Activated T-cell treated with anti-CD3 and anti-CD28 coated beads, Interleukin-2, amount 50 U/mL, for 24 hours (primary cell): ENCODE measurements around the gene CLK2.
A peak's percentile ranks its signal among the peaks of the same experiment; 100 is the strongest.
"Not testable (repeated sequence)": the region's sequence is repeated elsewhere in the genome, so short reads cannot be mapped to it uniquely, and the experiment has no call there.

ENCODE experiments used
- DNase-seq: peaks from one replicate; pipeline ENCODE4 v3.0.0-alpha.2; 2020
- H3K27ac Mint-ChIP-seq: 2 replicates; pipeline ENCODE4 v1.8.0; 2020; ENCODE audit warnings: mild to moderate bottlenecking, mixed read lengths
- H3K27me3 Mint-ChIP-seq: 2 replicates; pipeline ENCODE4 v1.8.0; 2020; ENCODE audit warnings: mixed read lengths
- H3K36me3 Mint-ChIP-seq: 2 replicates; pipeline ENCODE4 v1.8.0; 2020; ENCODE audit warnings: low read depth, mixed read lengths
- H3K4me1 Mint-ChIP-seq: 2 replicates; pipeline ENCODE4 v1.8.0; 2020; ENCODE audit warnings: low read depth, mixed read lengths
- H3K4me3 Mint-ChIP-seq: 2 replicates; pipeline ENCODE4 v1.8.0; 2020; ENCODE audit warnings: mild to moderate bottlenecking, moderate library complexity, mixed read lengths
- H3K9me3 Mint-ChIP-seq: 2 replicates; pipeline ENCODE4 v1.8.0; 2020; ENCODE audit warnings: mixed read lengths

Gene CLK2

DNA sequence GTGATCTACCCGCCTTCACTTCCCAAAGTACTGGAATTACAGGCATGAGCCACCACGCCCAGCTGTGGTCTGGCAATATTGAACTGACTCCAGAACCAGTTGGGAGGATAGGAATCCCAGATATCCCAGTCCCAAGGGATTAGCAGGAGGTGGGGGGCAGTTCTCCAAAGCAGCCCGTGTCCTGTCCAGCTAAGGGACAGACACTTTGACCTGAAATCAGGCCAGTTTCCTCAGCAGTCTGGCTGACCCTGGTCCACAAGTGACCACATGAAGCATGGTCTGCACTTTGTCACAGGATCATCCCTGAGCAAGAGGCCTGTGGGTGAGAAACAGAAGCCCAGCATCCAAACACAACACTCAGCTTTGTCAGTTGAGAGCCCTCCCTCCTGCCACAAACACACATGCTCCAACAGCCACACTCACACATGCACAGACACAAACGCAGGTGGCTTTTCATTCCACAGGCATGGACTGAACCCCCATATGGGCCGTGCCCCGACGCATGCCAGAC lies 32.6 kb upstream of the CLK2 start:
- Mint-ChIP-seq H3K27ac (peak overlapping the region; percentile 51), H3K4me3 (no peak overlapping the region), H3K36me3 (peaks cover 23% of the 10 kb centered on the region), H3K27me3 (no peaks in the 10 kb centered on the region), H3K9me3 (no peaks in the 10 kb centered on the region), H3K4me1 (peaks cover 22% of the 10 kb centered on the region)
- DNase-seq: no peak

GRCh38 chr1:155304558-155305063 lies 31.3 kb upstream of the CLK2 start:
- H3K27ac Mint-ChIP-seq: no peak overlapping the region
- no peak overlapping the region for H3K4me3 Mint-ChIP-seq
- H3K36me3 Mint-ChIP-seq: peaks cover 10% of the 10 kb centered on the region
- no peaks in the 10 kb centered on the region for H3K27me3 Mint-ChIP-seq
- H3K4me1 Mint-ChIP-seq: peaks cover 11% of the 10 kb centered on the region
- H3K9me3 Mint-ChIP-seq: no peaks in the 10 kb centered on the region
- no peak for DNase-seq

DNA sequence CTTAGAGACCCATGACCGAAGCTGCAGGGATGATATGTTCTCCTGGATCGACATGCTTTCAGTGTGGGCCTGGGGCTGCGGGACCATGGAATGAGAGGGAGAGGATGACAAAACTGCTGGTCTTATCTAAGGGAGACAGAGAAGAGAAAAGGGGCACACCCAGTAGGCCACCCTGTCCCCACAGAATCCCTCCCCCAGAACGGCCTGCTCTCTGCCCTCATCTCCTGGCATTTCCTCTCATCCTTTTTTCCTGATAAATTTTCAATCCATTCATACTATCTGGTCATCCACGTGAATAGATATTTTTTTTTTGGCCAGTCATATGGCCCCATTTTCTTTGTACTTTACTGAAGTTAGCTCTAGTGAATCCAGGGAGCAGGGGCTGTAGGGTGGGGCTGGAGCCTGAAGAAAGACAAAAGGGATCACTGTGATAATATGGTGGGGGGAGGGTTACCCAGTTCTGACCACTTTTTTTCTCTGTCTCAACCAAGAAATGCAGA lies 28.1 kb upstream of the CLK2 start, which contains the start of gene PKLR:
Gene PKLR (minus strand): TSS at position 97 of the 500 bp plus-strand sequence. CDS start 43 bp downstream, at position 54.
- Mint-ChIP-seq H3K4me1 (no peaks in the 10 kb centered on the region), H3K27me3 (peaks cover 15% of the 10 kb centered on the region), H3K36me3 (no peaks in the 10 kb centered on the region), H3K9me3 (no peaks in the 10 kb centered on the region), H3K27ac (peak within 1 kb of the TSS; percentile 15), H3K4me3 (no peak within 1 kb of the TSS)
- DNase-seq: no peak

- no peak for DNase-seq
- H3K27ac Mint-ChIP-seq: peak overlapping the region; percentile 15
- peaks cover 21% of the 10 kb centered on the region for H3K27me3 Mint-ChIP-seq
- H3K9me3 Mint-ChIP-seq: no peaks in the 10 kb centered on the region
- H3K4me3 Mint-ChIP-seq: no peak overlapping the region
- no peaks in the 10 kb centered on the region for H3K4me1 Mint-ChIP-seq
- no peaks in the 10 kb centered on the region for H3K36me3 Mint-ChIP-seq
Observed at GRCh38 chr1:155300553-155301329, 27.4 kb upstream of the CLK2 start.

DNA sequence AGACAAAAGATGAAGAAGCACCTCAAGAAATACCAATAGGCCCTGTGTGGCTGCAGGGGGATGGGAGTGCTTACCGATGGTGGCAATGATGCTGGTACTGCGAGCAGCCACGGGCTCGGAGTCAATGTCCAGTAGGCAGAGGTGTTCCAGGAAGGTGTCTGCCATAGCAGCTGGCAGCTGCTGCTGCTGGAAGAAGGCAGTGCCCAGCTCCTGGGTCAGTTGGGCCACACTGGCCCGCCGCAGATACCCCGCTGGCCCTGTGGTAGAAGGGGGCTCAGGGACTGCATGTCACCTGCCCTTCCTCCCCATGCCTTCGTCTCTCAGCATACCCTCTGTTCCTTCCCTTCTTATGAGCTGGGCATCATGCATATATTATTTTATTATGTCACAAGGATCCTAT lies 26.7 kb upstream of the CLK2 start:
- H3K27ac Mint-ChIP-seq: no peak overlapping the region
- H3K4me1 Mint-ChIP-seq: no peaks in the 10 kb centered on the region
- peaks cover 25% of the 10 kb centered on the region for H3K27me3 Mint-ChIP-seq
- no peak overlapping the region for H3K4me3 Mint-ChIP-seq
- H3K9me3 Mint-ChIP-seq: no peaks in the 10 kb centered on the region
- no peaks in the 10 kb centered on the region for H3K36me3 Mint-ChIP-seq
- no peak for DNase-seq

GRCh38 chr1:155297384-155297783 lies 24.1 kb upstream of the CLK2 start:
- no peak overlapping the region for H3K4me3 Mint-ChIP-seq

GRCh38 chr1:155296661-155297060 lies 23.4 kb upstream of the CLK2 start:
- Mint-ChIP-seq H3K27me3 (peaks cover 42% of the 10 kb centered on the region), H3K4me3 (no peak overlapping the region), H3K4me1 (peaks cover 7% of the 10 kb centered on the region), H3K9me3 (no peaks in the 10 kb centered on the region), H3K36me3 (no peaks in the 10 kb centered on the region), H3K27ac (no peak overlapping the region)
- DNase-seq: no peak

More at GRCh38 chr1:155297384-155297783, 24.1 kb upstream of the CLK2 start:
- Mint-ChIP-seq H3K4me1 (peaks cover 7% of the 10 kb centered on the region), H3K27me3 (peaks cover 42% of the 10 kb centered on the region), H3K27ac (no peak overlapping the region), H3K9me3 (no peaks in the 10 kb centered on the region), H3K36me3 (no peaks in the 10 kb centered on the region)
- no peak for DNase-seq

- Mint-ChIP-seq H3K27me3 (peaks cover 42% of the 10 kb centered on the region), H3K9me3 (no peaks in the 10 kb centered on the region), H3K4me1 (peaks cover 7% of the 10 kb centered on the region), H3K4me3 (no peak overlapping the region), H3K27ac (no peak overlapping the region), H3K36me3 (no peaks in the 10 kb centered on the region)
- no peak for DNase-seq
Observed at GRCh38 chr1:155295942-155296267, 22.6 kb upstream of the CLK2 start.

DNA sequence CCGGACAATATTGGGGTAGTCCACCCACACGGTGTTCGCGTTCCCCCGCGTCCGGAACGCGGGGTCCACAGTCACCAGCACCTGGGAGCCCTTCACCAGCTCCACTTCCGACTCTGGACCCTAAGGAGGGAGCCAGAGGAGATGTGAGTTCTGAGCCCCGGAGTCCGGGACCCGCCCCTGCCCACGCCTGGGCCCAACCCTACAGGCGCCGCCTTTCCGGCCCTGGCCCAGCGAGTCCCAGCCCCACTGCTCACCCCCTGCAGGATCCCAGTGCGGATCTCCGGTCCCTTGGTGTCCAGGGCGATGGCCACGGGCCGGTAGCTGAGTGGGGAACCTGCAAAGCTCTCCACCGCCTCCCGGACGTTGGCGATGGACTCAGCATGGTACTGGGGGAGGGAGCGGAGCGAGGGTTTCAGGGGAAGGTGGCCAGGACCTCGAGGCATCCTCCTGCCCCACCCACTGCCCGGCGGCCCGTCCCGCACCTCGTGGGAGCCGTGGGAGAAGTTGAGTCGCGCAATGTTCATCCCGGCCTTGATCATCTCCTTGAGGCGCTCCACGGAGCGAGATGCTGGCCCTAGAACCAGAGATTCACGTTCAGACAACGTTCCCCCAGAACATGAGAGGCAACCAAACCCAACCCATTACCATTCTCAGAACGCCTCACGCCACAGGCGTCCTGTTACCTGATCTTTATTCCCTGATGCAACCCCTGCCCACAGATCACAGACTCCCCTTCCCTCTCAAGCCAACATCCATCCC lies 22.1 kb upstream of the CLK2 start:
- no peak overlapping the region for H3K27ac Mint-ChIP-seq
- H3K9me3 Mint-ChIP-seq: no peaks in the 10 kb centered on the region
- no peaks in the 10 kb centered on the region for H3K36me3 Mint-ChIP-seq
- no peak overlapping the region for H3K4me3 Mint-ChIP-seq
- H3K27me3 Mint-ChIP-seq: peaks cover 43% of the 10 kb centered on the region
- DNase-seq: no peak
- peaks cover 7% of the 10 kb centered on the region for H3K4me1 Mint-ChIP-seq

GRCh38 chr1:155294520-155295182 lies 21.3 kb upstream of the CLK2 start:
- no peak overlapping the region for H3K27ac Mint-ChIP-seq
- peaks cover 7% of the 10 kb centered on the region for H3K4me1 Mint-ChIP-seq
- H3K27me3 Mint-ChIP-seq: peaks cover 47% of the 10 kb centered on the region
- no peak overlapping the region for H3K4me3 Mint-ChIP-seq
- no peaks in the 10 kb centered on the region for H3K9me3 Mint-ChIP-seq
- no peak for DNase-seq
- H3K36me3 Mint-ChIP-seq: no peaks in the 10 kb centered on the region

DNA sequence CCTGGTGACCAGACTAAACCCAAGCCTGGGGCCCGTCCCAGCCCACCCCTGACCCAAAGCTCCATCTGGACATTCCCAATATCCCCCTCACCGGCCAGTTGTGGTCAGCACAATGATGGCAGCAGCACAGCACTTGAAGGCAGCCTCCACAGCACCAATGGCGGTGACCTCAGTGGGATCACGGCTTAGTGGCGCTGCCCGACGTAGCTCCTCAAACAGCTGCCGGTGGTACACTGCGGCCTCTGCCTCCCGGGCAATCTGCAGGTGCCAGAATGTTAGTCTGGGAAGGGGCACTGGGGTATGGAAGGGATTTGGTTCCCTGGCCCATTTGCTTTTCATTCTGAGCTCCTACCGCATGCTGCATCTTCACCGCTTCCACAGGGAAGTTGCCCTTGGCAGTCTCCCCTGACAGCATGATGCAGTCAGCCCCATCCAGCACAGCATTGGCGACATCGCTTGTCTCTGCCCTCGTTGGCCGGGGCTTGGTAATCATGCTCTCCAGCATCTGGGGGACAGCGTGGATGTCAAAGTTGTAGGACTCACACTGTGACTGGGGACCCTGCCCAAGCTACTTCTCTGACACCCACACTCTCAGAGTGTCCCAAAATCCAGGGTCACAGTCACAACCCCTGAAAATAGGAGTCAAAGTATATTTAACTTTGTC lies 19.9 kb upstream of the CLK2 start:
- Mint-ChIP-seq H3K36me3 (no peaks in the 10 kb centered on the region), H3K4me1 (peaks cover 7% of the 10 kb centered on the region), H3K27ac (no peak overlapping the region), H3K4me3 (no peak overlapping the region), H3K9me3 (no peaks in the 10 kb centered on the region), H3K27me3 (peaks cover 47% of the 10 kb centered on the region)
- no peak for DNase-seq

DNA sequence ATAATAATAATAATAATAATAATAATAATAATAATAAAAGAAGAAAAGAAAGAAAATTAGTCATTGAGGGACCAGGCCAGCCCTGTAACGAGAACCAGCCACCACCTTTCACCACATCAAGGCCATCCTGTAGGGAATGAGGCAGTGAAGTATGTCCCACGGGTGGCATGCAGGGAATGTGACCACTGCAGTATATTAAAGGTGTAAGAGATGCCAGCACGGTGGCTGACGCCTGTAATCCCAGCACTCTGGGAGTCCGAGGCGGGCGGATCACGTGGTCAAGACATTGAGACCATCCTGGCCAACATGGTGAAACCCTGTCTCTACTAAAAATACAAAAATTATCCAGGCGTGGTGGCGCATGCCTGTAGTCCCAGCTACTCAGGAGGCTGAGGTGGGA lies 17.7 kb upstream of the CLK2 start:
- not testable (repeated sequence) for H3K27ac Mint-ChIP-seq, H3K36me3 Mint-ChIP-seq, H3K4me3 Mint-ChIP-seq, DNase-seq, H3K9me3 Mint-ChIP-seq, H3K4me1 Mint-ChIP-seq
- H3K27me3 Mint-ChIP-seq: peaks cover 28% of the 10 kb centered on the region

DNA sequence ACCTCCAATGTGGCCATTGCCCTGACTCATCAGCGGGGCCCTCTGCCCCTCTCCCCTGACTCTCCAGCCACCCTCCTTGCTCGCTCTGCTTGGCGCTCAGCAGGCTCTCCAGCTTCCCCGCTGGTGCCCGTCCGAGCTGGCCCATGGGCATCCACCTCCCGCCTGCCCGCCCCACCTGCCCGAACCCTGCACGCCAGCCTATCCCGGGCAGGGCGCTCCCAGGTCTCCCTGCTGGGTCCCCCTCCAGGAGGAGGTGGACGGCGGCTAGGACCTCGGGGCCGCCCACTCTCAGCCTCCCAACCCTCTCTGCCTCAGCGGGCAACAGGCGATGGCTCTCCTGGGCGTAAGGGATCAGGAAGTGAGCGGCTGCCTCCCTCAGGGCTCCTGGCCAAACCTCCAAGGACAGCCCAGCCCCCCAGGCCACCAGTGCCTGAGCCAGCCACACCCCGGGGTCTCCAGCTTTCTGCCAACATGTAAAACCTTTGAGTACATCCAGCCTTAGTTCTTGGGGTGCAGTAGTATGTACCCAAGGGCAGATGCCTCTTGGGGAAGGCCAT lies 14.8 kb upstream of the CLK2 start:
- Mint-ChIP-seq H3K27ac (no peak overlapping the region), H3K9me3 (no peaks in the 10 kb centered on the region), H3K4me1 (no peaks in the 10 kb centered on the region), H3K36me3 (peaks cover 3% of the 10 kb centered on the region), H3K27me3 (peaks cover 5% of the 10 kb centered on the region), H3K4me3 (no peak overlapping the region)
- no peak for DNase-seq

GRCh38 chr1:155286544-155286943 lies 13.2 kb upstream of the CLK2 start:
- peaks cover 3% of the 10 kb centered on the region for H3K36me3 Mint-ChIP-seq
- H3K4me3 Mint-ChIP-seq: no peak overlapping the region
- no peaks in the 10 kb centered on the region for H3K4me1 Mint-ChIP-seq
- H3K9me3 Mint-ChIP-seq: no peaks in the 10 kb centered on the region
- H3K27ac Mint-ChIP-seq: no peak overlapping the region
- H3K27me3 Mint-ChIP-seq: peaks cover 5% of the 10 kb centered on the region
- no peak for DNase-seq
